Renal cortical epithelial cell (primary cell): ENCODE results near the gene RPS28. TPM values are rescaled to one million over a fixed set of nuclear protein-coding genes. Genes with fewer than 3 reads are reported as not detected.
"Not testable (repeated sequence)": the region's sequence is repeated elsewhere in the genome, so short reads cannot be mapped to it uniquely, and the experiment has no call there.

Source experiments
- DNase-seq: peaks from one replicate; pipeline ENCODE4 v3.0.0-alpha.2; 2011; ENCODE audit warnings: low read depth
- total RNA-seq: library from RNA; depleted of rRNA; stranded (reverse); fragments of >200 nt; gene quantifications from 2 replicates; pipeline ENCODE4 v1.2.3, GENCODE V29; 2014

RPS28 gene
- total RNA-seq = 140 and 177 TPM in 2 replicates

DNA sequence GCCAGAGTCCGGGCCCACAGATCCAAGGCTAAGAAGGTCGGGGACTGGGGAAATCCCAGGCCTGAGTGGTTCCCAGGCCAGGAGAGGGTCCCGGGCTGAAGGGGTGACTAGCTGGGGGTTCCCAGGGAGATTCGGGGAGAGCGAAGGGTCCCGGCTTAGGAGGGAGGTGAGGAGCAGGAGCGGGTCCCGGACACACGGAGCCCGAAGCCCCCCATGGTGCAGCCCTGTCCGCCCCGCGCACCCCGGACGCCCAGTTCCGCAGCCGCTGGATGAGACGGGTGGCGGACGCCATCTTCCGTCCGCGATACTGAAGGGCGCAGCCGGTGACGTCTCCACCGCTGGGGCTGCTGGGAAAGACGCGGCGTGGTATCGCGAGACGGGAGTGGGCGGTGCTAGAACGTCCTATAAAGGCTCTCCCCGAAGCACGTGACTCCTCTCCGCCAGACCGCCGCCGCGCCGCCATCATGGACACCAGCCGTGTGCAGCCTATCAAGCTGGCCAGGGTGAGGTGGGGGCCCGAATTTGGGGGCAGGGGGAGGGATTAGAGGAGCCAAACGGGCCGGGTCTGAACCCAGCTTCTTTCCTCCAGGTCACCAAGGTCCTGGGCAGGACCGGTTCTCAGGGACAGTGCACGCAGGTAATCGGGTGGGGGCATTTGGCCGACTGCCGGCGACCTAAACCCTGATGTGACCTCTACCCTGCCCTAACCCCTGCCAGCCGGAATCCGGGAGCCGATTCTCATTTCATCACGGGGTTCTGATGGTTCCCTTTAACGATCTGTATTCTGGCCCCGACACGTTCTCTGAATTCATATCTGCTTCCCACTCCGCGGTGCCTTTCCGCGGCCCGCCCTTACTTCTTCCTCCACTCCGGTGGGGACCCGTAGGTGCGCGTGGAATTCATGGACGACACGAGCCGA, at the start of gene RPS28, which contains the start of gene NDUFA7:
RPS28 (plus strand) TSS at position 430 of the 919 bp plus-strand sequence; CDS start at position 465, 35 bp downstream.
NDUFA7 (minus strand) TSS at position 309 of the 919 bp plus-strand sequence; CDS start at position 292, 17 bp downstream.
- peak; percentile 80 for DNase-seq

DNA sequence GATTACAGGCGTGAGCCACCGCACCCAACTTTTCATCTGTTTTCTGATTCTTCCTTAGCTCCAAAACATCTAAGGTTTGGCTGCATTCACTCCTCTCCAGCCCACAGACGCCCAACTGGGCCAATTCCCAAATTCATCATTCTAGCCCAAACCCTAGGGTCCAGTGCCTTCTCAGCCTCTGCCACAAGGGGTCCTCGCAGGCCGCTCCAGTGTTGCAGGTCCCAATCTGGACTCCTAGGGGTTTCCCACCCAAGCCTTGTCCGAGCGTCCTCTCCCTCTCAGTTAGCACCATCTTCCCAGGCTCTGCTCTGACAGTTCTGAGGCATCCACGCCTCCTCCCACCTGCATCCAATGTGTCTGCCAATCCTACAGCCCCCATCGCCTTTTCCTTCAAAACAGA, 44.8 kb upstream of the RPS28 start:
- DNase-seq = not testable (repeated sequence)

DNA sequence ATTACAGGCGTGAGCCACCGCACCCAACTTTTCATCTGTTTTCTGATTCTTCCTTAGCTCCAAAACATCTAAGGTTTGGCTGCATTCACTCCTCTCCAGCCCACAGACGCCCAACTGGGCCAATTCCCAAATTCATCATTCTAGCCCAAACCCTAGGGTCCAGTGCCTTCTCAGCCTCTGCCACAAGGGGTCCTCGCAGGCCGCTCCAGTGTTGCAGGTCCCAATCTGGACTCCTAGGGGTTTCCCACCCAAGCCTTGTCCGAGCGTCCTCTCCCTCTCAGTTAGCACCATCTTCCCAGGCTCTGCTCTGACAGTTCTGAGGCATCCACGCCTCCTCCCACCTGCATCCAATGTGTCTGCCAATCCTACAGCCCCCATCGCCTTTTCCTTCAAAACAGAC, 30.0 kb upstream of the RPS28 start:
- not testable (repeated sequence) for DNase-seq

DNA sequence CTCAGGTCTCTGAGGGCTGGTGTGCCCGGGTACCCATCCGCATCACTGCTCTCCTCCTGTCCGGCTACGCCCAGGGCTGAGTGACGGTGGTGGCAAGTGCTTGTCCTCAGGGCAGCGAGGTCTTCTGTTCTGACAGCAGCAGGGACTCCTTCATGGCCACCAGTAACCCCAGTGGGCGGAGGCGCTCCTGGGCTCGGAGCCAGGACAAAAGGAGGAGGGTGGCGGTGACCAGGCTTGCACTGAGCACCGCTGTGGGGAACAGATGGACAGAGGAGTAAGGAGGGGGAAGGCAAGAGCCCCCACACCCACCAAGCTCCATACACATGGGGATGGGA, 19.0 kb upstream of the RPS28 start:
- DNase-seq = no peak

DNA sequence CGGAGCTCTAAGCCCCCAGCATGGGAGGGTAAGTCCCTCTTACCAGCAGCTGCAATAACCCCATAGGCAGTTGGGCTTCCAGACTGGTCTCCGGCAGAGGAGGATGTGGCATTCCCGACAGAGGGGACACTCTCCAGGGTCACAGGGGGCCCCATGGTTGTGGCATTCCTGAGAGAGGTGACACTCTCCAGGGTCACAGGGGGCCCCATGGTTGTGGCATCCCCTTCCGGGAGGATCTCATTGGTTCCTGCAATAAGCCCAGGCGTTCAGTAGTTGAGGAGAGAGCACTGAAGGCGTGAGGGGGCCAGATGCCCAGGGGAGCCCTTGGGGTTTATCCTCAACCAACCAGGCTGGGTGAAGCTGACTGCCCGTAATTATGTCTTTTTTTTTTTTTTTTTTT, 18.6 kb upstream of the RPS28 start:
- no peak for DNase-seq

DNA sequence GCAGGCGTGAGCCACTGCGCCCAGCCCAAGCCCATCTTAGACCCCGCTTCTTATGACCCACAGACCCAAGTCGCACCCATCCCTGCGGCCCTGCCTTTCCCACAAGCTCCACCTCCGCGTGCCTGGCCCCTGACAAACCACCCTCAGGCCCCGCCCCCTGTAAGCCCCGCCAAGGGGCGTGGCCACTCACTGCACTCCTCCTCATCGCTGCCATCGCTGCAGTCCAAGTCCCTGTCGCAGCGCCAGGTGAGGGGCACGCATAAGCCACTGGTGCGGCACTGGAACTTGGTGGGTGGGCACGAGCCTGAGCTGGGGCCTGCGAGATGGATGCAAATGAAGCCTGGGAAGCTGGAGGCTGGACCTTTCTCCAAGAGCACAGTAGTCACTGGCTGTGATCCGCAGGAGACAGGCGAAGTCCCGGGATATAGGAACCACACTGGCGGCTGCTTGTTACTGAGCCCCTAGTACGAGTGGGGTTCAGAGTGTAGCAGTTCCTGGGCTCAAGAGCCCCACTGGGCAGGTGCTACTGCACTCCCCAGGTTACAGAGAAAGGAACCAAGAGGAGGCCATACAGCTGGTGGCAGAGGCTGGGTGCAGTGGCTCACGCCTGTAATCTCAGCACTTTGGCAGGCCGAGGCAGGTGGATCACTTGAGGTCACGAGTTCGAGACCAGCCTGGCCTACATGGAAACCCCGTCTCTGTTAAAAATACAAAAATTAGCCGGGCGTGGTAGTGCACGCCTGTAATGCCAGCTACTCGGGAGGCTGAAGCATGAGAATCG, 16.3 kb upstream of the RPS28 start:
- no peak for DNase-seq

DNA sequence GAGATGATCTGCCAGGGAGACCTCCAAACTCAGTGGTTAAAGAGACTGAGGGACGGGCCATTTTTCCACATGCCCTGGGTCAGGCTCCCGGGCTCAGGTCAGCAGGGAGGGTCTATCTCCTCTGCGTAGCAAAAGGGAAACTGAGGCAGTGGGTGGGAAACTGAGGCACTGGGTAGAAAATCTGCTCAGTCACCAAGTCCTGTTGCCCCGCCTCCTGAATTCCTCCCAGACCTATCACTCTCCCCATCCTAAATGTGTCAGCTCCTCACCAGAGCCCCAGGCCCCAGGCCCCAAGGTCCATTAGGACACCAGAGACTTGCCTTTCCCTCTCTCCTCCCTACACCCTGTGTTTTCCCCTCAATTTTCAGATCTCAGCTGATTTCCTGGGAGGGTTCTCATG, 15.5 kb upstream of the RPS28 start:
- DNase-seq = no peak

DNA sequence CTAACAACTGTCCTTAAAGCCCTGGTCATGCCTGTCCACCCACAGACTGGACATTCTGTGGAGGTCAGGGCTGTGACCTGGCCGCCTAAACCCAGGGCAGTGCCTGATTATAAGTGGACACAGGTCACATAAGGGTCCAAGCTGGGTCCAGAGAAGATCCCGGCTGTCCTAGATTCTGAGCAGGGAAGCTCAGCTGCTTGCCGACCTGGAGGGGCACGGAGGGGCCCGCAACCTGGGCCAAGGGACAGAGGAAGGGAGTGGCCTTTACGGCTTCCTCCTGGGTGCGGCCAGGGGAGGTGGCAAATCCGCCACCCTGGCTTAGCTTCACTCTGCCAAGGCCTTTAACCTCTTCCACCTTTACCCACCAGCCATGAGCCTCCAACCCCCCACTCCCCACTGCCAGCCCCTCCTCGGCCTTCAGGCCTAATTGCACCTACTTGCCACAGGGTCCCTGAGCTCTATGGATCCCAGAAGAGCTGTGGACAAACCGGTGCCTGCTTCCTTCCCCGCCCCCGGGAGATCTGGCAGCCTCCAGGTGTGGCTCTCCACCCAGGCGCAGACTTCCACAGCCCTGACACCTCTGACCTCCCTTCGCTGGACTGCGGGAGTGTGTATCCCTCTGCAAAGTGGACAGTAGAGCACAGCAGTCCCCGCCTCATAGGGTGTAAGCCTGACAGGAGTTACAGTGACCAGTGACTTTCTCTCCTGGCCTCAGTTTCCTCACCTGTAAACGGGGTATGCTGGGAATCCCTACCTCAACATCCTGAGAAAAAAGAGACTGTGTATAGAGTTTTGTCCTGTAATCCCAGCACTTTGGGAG, 14.9 kb upstream of the RPS28 start:
- no peak for DNase-seq

DNA sequence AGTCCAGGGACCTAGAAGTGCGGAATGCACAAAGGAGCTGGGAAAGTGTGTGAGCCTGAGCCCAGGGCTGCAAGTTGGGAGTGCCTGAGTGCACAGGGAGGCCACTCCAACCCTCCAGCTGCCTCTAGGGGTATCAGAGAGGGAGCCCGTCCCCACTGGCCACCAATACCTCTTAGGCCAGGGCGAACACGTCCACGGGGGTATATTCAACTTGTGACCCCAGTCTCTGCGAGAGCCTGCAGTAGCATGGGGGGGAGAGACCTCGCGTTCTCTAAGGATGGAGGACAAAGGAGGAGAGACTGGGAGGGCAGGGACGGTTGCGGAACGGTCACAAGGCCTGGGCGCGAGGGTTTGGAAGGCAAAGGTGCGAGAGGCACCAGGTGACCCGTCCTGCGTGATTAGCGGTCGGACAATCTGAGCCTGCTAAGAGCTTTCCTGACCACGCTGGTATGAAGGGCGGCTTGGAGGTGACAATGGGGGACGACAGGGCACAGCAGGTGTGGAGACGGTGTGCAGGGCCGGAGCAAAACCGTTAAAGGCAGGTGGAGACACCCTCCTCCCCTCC, 13.8 kb upstream of the RPS28 start:
- DNase-seq = no peak

DNA sequence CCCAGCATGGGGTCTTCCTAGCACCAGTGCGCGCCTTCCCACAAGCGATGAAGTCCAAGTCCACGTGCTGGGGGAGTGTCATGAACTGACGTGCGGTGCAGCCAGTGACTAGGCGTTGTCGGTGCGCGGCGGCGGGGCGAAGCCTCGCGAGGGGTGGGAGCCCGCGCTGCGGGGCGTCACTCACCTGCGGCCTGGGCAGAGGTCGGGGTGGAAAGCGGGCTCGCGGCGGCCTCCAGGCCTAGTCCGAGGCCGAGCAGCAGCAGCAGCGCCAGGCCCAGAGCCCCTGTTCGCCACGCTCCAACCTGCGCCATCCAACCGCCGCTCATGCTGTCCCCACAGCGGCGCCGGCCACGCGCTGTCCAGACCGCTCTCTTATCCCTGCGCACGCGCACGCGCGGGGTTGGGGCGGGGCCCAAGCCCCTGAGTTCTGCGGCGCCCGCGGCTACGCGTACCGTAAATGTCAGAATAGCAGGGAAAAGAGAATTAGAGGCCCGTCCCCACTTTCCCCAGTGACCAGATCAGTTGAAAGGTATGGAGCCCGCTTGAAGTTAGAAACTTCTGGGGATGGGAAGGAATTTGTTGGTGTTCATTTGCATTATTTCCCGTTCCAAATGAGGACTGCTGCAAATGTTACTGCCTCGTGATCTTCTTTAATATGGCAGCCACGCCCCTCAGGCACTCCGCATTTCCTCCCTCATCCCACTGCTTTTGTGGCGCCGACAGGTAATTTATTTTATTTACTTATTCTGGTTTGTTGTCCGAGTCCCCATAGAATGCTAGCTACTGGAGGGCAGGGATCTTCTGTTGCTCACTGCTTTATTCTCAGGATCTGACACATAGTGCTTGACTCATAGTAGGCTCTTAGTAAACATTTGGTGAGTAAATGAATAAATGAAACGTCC, 13.1 kb upstream of the RPS28 start, which contains the start of gene CD320:
CD320 (minus strand) TSS at position 394 of the 902 bp plus-strand sequence; CDS start at position 326, 68 bp downstream.
- DNase-seq = peak; percentile 65

DNA sequence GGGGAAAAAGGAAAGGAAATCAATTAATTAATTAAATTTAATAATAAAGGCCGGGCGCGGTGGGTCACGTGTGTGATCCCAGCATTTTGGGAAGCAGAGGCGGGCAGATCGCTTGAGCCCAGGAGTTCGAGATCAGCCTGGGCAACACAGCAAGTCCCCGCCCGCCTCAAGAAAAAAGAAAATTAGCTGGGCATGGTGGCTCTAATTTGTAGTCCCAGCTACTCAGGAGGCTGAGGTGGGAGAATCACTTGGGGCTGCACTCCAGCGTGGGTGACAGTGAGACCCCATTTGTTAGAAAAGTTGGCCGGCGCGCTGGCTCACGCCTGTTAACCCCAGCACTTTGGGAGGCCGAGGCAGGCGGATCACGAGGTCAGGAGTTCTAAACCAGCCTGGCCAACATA, 12.4 kb upstream of the RPS28 start:
- DNase-seq = no peak

DNA sequence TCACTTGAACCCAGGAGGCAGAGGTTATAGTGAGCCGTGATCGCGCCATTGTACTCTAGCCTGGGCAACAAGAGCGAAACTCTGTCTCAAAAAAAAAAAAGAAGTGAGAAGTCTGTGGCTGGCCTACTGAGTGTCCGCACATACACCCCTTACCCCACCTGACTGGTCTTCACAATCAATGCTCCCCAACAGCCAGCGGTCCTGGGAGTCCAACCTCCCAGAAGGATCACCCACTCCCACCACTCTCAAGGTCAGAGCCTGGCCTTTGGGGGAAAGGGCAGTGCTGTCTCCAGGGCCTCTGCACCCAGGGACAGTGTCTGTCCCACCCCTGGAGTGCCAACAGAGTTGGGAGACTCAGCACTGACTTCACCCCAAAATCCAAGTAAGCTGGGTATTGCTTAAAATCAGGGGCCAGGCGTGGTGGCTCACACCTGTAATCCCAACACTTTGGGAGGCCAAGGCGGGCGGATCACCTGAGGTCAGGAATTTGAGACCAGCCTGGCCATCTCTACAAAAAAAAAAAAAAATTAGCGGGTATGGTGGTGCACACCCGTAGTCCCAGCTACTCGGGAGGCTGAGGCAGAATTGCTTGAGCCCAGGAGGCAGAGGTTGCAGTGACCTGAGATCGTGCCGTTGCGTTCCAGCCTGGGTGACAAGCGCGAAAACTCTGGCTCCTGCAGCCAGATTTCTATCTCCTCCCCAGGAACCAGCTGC, 10.8 kb upstream of the RPS28 start:
- DNase-seq = no peak

DNA sequence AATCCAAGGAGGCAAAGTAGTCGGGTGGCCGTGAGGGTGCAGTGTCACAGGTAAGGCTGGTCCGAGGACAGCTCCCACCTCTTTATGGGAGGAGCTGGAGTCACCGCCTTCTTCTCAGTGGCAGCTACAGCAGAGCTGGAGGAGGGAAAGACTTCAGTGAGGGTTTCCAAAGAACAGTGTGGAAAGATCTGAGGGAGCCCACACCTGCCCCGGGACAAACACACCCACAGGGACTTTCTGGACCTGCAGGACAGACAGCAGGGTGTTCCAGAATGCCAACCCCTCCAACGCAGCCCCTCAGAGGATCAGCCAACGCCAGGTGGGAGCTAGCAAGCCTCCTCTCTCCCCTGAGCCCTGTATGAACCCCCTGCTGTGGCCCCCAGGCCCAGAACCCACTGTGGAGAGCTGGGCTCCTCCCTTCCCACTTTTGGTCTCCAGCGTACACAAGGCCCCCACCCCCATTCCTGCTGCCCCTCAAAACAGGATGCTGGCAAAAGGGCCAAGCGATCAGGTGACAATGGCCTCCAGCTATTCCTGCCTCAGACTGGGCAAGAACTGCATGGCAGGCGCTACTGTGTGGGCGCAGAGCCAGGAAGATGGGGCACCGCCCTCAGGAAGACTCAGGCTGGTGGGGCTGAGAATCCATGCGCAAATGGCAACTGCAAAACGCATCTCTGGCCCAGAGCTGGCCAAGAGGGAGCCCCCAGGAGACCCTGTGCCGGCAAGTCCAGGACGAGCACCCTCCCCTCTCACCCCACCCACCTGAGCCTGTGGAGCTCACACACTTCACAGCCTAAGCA, 9.6 kb upstream of the RPS28 start:
- DNase-seq = no peak

DNA sequence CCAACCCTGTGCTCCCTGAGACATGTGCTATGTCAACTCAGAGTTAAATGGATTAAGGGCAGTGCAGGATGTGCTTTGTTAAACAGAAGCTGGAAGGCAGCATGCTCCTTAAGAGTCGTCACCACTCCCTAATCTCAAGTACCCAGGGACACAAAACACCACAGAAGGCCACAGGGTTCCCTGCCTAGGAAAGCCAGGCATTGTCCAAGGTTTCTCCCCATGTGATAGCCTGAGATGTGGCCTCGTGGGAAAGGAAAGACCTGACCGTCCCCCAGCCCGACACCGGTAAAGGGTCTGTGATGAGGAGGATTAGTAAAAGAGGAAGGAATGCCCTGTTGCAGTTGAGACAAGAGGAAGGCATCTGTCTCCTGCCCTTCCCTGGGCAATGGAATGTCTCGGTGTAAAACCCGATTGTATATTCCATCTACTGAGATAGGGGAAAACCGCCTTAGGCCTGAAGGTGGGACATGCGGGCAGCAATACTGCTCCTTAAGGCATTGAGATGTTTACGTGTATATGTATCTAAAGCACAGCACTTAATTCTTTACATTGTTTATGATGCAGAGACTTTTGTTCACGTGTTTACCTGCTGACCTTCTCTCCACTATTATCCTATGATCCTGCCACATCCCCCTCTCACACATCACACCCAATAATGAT, 6.2 kb upstream of the RPS28 start:
- DNase-seq = not testable (repeated sequence)

DNA sequence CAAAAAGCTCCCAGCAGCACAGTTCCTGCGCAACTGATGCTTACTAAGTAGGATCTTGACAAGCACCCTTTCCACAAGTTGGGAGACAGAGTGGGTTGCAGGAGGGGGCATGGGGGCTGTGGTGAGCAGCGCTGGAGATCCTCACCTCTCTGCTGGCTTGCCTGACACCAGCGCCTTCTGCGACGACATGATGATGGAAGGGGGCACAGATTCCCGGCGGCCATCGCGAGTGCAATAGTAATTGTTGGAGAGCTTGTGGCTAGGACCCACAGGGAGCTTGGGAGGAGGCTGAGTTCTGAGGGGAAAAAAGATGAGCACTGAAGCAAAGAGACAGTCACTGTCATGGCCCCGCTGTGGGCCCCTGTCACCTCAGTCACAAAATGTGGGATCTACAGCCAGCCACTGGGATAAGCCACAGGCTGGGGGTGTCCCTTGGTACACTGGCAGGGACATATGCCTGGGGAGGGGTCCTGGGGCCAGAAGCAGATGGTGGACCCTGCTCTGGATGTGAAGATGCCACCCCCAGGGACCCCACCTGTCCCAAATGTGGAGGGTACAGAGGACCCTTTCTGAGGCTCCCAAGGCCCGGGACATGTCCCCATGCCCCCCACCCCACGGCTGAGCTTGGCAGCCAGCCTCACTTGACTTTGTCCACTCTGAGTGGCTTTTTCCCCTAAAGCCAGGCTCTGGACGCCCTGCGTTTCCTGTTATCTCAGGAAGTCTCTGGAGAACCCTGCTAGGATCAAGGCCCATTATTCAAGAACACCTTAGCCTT, 4.8 kb upstream of the RPS28 start:
- no peak for DNase-seq

DNA sequence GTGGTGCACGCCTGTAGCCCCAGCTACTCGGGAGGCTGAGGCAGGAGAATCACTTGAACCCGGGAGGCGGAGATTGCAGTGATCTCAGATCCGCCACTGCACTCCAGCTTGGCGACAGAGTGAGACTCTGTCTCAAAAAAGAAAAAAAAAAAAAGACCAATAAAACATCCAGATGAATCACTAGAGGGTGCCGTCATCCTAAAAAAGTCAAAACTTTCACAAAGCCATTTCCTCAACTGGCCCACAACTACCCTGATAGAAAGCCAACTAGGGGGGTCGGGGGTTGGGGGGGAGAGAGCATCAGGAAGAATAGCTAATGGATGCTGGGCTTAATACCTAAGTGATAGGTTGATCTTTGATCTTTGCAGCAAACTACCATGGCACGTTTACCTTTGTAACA, 2.5 kb upstream of the RPS28 start:
- not testable (repeated sequence) for DNase-seq

DNA sequence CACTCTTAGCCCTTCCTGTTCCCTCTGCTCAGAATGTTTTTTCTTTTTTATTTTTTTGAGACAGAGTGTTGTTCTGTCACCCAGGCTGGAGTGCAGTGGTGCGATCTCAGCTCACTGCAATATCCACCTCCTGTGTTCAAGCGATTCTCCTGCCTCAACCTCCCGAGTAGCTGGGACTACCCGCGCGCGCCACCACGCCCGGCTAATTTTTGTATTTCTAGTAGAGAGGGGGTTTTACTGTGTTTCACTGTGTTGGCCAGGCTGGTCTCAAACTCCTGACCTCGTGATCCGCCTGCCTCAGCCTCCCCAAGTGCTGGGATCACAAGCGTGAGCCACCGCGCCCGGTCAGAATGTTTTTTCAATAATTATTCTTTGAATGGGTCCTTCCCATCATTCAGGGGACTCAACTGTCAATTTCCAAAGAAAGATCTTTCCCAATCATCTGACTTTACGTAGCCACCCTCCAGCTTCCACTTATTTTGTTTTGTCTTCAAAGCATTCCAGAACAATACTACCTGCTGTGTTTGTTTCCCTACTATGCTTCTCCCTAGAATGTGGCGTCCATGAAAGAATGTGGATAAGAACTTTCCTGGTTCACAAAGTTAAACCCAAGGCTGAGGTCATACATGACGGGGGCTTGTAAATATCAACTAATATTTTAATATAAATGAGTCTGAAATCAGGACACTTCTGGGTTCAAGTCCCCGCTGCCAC, 1.3 kb upstream of the RPS28 start:
- DNase-seq = no peak
